Stomach (tissue), 4 donors: Measurements from ENCODE around the gene ADAMTS6.

Experiments
- POLR2A ChIP-seq, 4 donors: fragments of 450-650 bp; IDR thresholded peaks; one replicate each; pipeline ENCODE4 v1.6.1; 2016; ENCODE audit warnings: antibody characterized with exemption in 4 of 4, control low read depth in 2 of 4, mild to moderate bottlenecking in 1 of 4, moderate library complexity in 1 of 4
- POLR2AphosphoS5 ChIP-seq, 3 donors: sonication (generic); formaldehyde crosslinking; IDR thresholded peaks; one replicate each; pipeline ENCODE4 v1.6.1; 2016; ENCODE audit warnings: antibody characterized with exemption in 3 of 3
- TF ChIP-seq, protein P1 (sequence below), 7 experiments: fragments of 450-650 bp in 4 of 7; fragments of 200-600 bp in 3 of 7; sonication (generic) in 3 of 7; IDR thresholded peaks; one replicate each; pipeline ENCODE4 v1.5.1; 2016 to 2019; ENCODE audit warnings: antibody characterized with exemption in 7 of 7, control low read depth in 2 of 7, mild to moderate bottlenecking in 1 of 7

DNA sequence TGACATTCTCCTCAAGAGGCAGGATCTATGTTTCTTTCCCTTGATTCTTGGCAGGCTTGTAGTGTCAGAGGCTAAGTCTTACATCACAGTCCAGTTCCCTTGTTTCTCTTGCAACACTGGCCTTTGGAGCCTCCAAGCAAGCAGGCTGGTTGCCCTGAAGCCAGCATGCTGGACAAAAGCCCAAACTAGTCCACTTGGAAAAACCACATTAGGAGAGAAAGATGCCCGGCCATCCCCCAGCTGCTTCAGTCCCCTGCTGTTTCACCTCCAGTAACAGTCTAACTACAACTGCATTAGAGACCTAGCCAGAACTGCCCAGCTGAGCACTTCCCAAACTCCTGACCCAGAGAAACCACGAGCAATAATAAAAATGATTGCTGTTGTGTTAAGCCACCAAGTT is 87.6 kb downstream of the ADAMTS6 start:
- TF ChIP-seq POLR2AphosphoS5 (IDR thresholded peaks at IDR 0.05) (peak in 1 of 3 donors; percentile 46), POLR2A (IDR thresholded peaks at IDR 0.05) (no peak)
- TF ChIP-seq, protein P1, sequence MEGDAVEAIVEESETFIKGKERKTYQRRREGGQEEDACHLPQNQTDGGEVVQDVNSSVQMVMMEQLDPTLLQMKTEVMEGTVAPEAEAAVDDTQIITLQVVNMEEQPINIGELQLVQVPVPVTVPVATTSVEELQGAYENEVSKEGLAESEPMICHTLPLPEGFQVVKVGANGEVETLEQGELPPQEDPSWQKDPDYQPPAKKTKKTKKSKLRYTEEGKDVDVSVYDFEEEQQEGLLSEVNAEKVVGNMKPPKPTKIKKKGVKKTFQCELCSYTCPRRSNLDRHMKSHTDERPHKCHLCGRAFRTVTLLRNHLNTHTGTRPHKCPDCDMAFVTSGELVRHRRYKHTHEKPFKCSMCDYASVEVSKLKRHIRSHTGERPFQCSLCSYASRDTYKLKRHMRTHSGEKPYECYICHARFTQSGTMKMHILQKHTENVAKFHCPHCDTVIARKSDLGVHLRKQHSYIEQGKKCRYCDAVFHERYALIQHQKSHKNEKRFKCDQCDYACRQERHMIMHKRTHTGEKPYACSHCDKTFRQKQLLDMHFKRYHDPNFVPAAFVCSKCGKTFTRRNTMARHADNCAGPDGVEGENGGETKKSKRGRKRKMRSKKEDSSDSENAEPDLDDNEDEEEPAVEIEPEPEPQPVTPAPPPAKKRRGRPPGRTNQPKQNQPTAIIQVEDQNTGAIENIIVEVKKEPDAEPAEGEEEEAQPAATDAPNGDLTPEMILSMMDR (IDR thresholded peaks at IDR 0.05) = no peak
